ENCODE measurements around the gene GSG1L. TPM values are rescaled to one million over a fixed set of nuclear protein-coding genes. Genes with fewer than 3 reads are reported as not detected.

GSG1L gene
- total RNA-seq, 5 donors from 2014 or later (not counting 1 experiment from before 2014, with no cell fraction given): not detected

- H3K27me3 Mint-ChIP-seq: no peaks in the 10 kb centered on the region
- H3K36me3 ChIP-seq (ENCODE audit: control insufficient read depth in 2 of 2, extremely low read depth in 1 of 2, insufficient read depth in 1 of 2, low read length in 1 of 2): no peaks in the 10 kb centered on the region
- H3K27ac ChIP-seq (ENCODE audit: low read length): no peak overlapping the region
- H3K4me1 Mint-ChIP-seq: no peaks in the 10 kb centered on the region
- H3K9me3 ChIP-seq: no peaks in the 10 kb centered on the region
- no peaks in the 10 kb centered on the region for H3K4me1 ChIP-seq (ENCODE audit: control insufficient read depth in 1 of 2, extremely low read depth in 1 of 2, insufficient read depth in 2 of 2, low read length in 2 of 2)
- H3K4me3 Mint-ChIP-seq: no peak overlapping the region
- no peaks in the 10 kb centered on the region for H3K36me3 Mint-ChIP-seq
- no peak overlapping the region for H3K27ac Mint-ChIP-seq
- peaks cover 0 to 4% of the 10 kb centered on the region in 2 experiments for H3K27me3 ChIP-seq (replicated peaks in 1 of 2; ENCODE audit: control insufficient read depth in 2 of 2, extremely low read depth in 1 of 2, insufficient read depth in 2 of 2, low read length in 1 of 2)
- 67% methylated on average over 5 of the region's 9 CpGs for WGBS (ENCODE audit: insufficient coverage)
- POLR2A ChIA-PET: no interaction called here
- DNase-seq (no peak), ATAC-seq (replicated peaks in 1 of 4) (no peak)
- H3K4me3 ChIP-seq (ENCODE audit: control insufficient read depth in 1 of 2, extremely low read depth in 1 of 2, low read length in 1 of 2): no peak overlapping the region
- H3K9me3 Mint-ChIP-seq: no peaks in the 10 kb centered on the region
- CTCF ChIA-PET: interaction anchor here in 1 of 2 donors (0.6 kb wide), 1 partner anchor 133 kb away, joined by 3 read pairs; no protein-coding TSS in a partner anchor
Observed at GRCh38 chr16:28081391-28081968, 18.0 kb upstream of the GSG1L start.

GRCh38 chr16:28078261-28078660, 14.7 kb upstream of the GSG1L start:
- Histone ChIP-seq H3K4me1 (ENCODE audit: control insufficient read depth in 1 of 2, extremely low read depth in 1 of 2, insufficient read depth in 2 of 2, low read length in 2 of 2) (no peaks in the 10 kb centered on the region), H3K4me3 (ENCODE audit: control insufficient read depth in 1 of 2, extremely low read depth in 1 of 2, low read length in 1 of 2) (no peak overlapping the region), H3K27me3 (replicated peaks in 1 of 2; ENCODE audit: control insufficient read depth in 2 of 2, extremely low read depth in 1 of 2, insufficient read depth in 2 of 2, low read length in 1 of 2) (peaks cover 0 to 13% of the 10 kb centered on the region in 2 experiments), H3K9me3 (no peaks in the 10 kb centered on the region), H3K36me3 (ENCODE audit: control insufficient read depth in 2 of 2, extremely low read depth in 1 of 2, insufficient read depth in 1 of 2, low read length in 1 of 2) (no peaks in the 10 kb centered on the region), H3K27ac (ENCODE audit: low read length) (no peak overlapping the region)
- no peaks in the 10 kb centered on the region for H3K4me1 Mint-ChIP-seq
- POLR2A ChIA-PET: no interaction called here
- 100% methylated on average over 2 of the region's 6 CpGs for WGBS (ENCODE audit: insufficient coverage)
- no peaks in the 10 kb centered on the region for H3K36me3 Mint-ChIP-seq
- DNase-seq (no peak), ATAC-seq (replicated peaks in 1 of 4) (no peak)
- H3K4me3 Mint-ChIP-seq: no peak overlapping the region
- H3K27ac Mint-ChIP-seq: no peak overlapping the region
- no peaks in the 10 kb centered on the region for H3K9me3 Mint-ChIP-seq
- CTCF ChIA-PET: no interaction called here
- H3K27me3 Mint-ChIP-seq: no peaks in the 10 kb centered on the region

- no peaks in the 10 kb centered on the region for H3K9me3 ChIP-seq
- CTCF ChIA-PET: no interaction called here
- no peaks in the 10 kb centered on the region for H3K36me3 ChIP-seq (ENCODE audit: control insufficient read depth in 2 of 2, extremely low read depth in 1 of 2, insufficient read depth in 1 of 2, low read length in 1 of 2)
- POLR2A ChIA-PET: no interaction called here
- DNase-seq (no peak), ATAC-seq (replicated peaks in 1 of 4) (no peak)
- no peaks in the 10 kb centered on the region for H3K4me1 ChIP-seq (ENCODE audit: control insufficient read depth in 1 of 2, extremely low read depth in 1 of 2, insufficient read depth in 2 of 2, low read length in 2 of 2)
- Mint-ChIP-seq H3K36me3 (no peaks in the 10 kb centered on the region), H3K4me3 (no peak overlapping the region), H3K9me3 (no peaks in the 10 kb centered on the region), H3K27ac (no peak overlapping the region), H3K4me1 (no peaks in the 10 kb centered on the region), H3K27me3 (peaks cover 3% of the 10 kb centered on the region in 2 donors)
- H3K27ac ChIP-seq (ENCODE audit: low read length): no peak overlapping the region
- 100% methylated on average over 2 of the region's 6 CpGs for WGBS (ENCODE audit: insufficient coverage)
- H3K27me3 ChIP-seq (replicated peaks in 1 of 2; ENCODE audit: control insufficient read depth in 2 of 2, extremely low read depth in 1 of 2, insufficient read depth in 2 of 2, low read length in 1 of 2): peaks cover 0 to 20% of the 10 kb centered on the region in 2 experiments
- H3K4me3 ChIP-seq (ENCODE audit: control insufficient read depth in 1 of 2, extremely low read depth in 1 of 2, low read length in 1 of 2): no peak overlapping the region
Observed at GRCh38 chr16:28073836-28074235, 10.3 kb upstream of the GSG1L start.

- H3K4me1 ChIP-seq (ENCODE audit: control insufficient read depth in 1 of 2, extremely low read depth in 1 of 2, insufficient read depth in 2 of 2, low read length in 2 of 2): no peaks in the 10 kb centered on the region
- Mint-ChIP-seq H3K9me3 (no peaks in the 10 kb centered on the region), H3K4me1 (no peaks in the 10 kb centered on the region), H3K27ac (no peak overlapping the region), H3K4me3 (no peak overlapping the region), H3K27me3 (peaks cover 3 to 9% of the 10 kb centered on the region in 2 donors), H3K36me3 (no peaks in the 10 kb centered on the region)
- H3K27me3 ChIP-seq (replicated peaks in 1 of 2; ENCODE audit: control insufficient read depth in 2 of 2, extremely low read depth in 1 of 2, insufficient read depth in 2 of 2, low read length in 1 of 2): peaks cover 0 to 25% of the 10 kb centered on the region in 2 experiments
- no peak overlapping the region for H3K4me3 ChIP-seq (ENCODE audit: control insufficient read depth in 1 of 2, extremely low read depth in 1 of 2, low read length in 1 of 2)
- H3K27ac ChIP-seq (ENCODE audit: low read length): no peak overlapping the region
- DNase-seq (no peak), ATAC-seq (replicated peaks in 1 of 4) (no peak)
- ChIA-PET POLR2A (no interaction called here), CTCF (no interaction called here)
- no peaks in the 10 kb centered on the region for H3K9me3 ChIP-seq
- no peaks in the 10 kb centered on the region for H3K36me3 ChIP-seq (ENCODE audit: control insufficient read depth in 2 of 2, extremely low read depth in 1 of 2, insufficient read depth in 1 of 2, low read length in 1 of 2)
- WGBS (ENCODE audit: insufficient coverage): no CpG with 5 or more reads among the region's 4 CpGs
Observed at GRCh38 chr16:28072087-28072486, 8.6 kb upstream of the GSG1L start.

- Histone ChIP-seq H3K27me3 (replicated peaks in 1 of 2; ENCODE audit: control insufficient read depth in 2 of 2, extremely low read depth in 1 of 2, insufficient read depth in 2 of 2, low read length in 1 of 2) (peaks cover 0 to 38% of the 10 kb centered on the region in 2 experiments), H3K4me1 (ENCODE audit: control insufficient read depth in 1 of 2, extremely low read depth in 1 of 2, insufficient read depth in 2 of 2, low read length in 2 of 2) (no peaks in the 10 kb centered on the region)
- no peaks in the 10 kb centered on the region for H3K36me3 Mint-ChIP-seq
Observed at GRCh38 chr16:28069971-28070794, 6.7 kb upstream of the GSG1L start.

GRCh38 chr16:28068976-28069375, 5.5 kb upstream of the GSG1L start:
- CTCF ChIA-PET: no interaction called here
- DNase-seq: no peak
- no peak overlapping the region for H3K4me3 ChIP-seq (ENCODE audit: control insufficient read depth in 1 of 2, extremely low read depth in 1 of 2, low read length in 1 of 2)
- no peaks in the 10 kb centered on the region for H3K4me1 ChIP-seq (ENCODE audit: control insufficient read depth in 1 of 2, extremely low read depth in 1 of 2, insufficient read depth in 2 of 2, low read length in 2 of 2)
- no peak for ATAC-seq (replicated peaks in 1 of 4)
- POLR2A ChIA-PET: no interaction called here
- Mint-ChIP-seq H3K4me1 (no peaks in the 10 kb centered on the region), H3K36me3 (no peaks in the 10 kb centered on the region), H3K27ac (no peak overlapping the region), H3K4me3 (no peak overlapping the region), H3K27me3 (peaks cover 15 to 17% of the 10 kb centered on the region in 2 donors), H3K9me3 (no peaks in the 10 kb centered on the region)
- H3K36me3 ChIP-seq (ENCODE audit: control insufficient read depth in 2 of 2, extremely low read depth in 1 of 2, insufficient read depth in 1 of 2, low read length in 1 of 2): no peaks in the 10 kb centered on the region
- 95% methylated on average over 2 of the region's 7 CpGs for WGBS (ENCODE audit: insufficient coverage)
- peaks cover 2 to 42% of the 10 kb centered on the region in 2 experiments for H3K27me3 ChIP-seq (replicated peaks in 1 of 2; ENCODE audit: control insufficient read depth in 2 of 2, extremely low read depth in 1 of 2, insufficient read depth in 2 of 2, low read length in 1 of 2)
- H3K27ac ChIP-seq (ENCODE audit: low read length): no peak overlapping the region
- no peaks in the 10 kb centered on the region for H3K9me3 ChIP-seq

More at GRCh38 chr16:28069971-28070794, 6.7 kb upstream of the GSG1L start:
- no peaks in the 10 kb centered on the region for H3K36me3 ChIP-seq (ENCODE audit: control insufficient read depth in 2 of 2, extremely low read depth in 1 of 2, insufficient read depth in 1 of 2, low read length in 1 of 2)
- no peak overlapping the region for H3K27ac ChIP-seq (ENCODE audit: low read length)
- no peak overlapping the region for H3K4me3 ChIP-seq (ENCODE audit: control insufficient read depth in 1 of 2, extremely low read depth in 1 of 2, low read length in 1 of 2)
- no peaks in the 10 kb centered on the region for H3K9me3 ChIP-seq
- Mint-ChIP-seq H3K27me3 (peaks cover 7 to 9% of the 10 kb centered on the region in 2 donors), H3K9me3 (no peaks in the 10 kb centered on the region), H3K27ac (no peak overlapping the region), H3K4me1 (no peaks in the 10 kb centered on the region), H3K4me3 (no peak overlapping the region)
- ChIA-PET CTCF (interaction anchor here in 1 of 2 donors (1.1 to 1.8 kb wide), 2 partner anchors 97 to 430 kb away, joined by 4 to 9 read pairs; no protein-coding TSS in a partner anchor), POLR2A (no interaction called here)
- DNase-seq (no peak), ATAC-seq (replicated peaks in 1 of 4) (no peak)
- 90% methylated on average over 18 of the region's 31 CpGs for WGBS (ENCODE audit: insufficient coverage)
